Stimulated activated CD4-positive, alpha-beta T cell treated with anti-CD3 and anti-CD28 coated beads, Interleukin-4, amount 100 ng/mL, for 4 hours (primary cell): ENCODE results near the gene TRIM7.
A peak's percentile ranks its signal among the peaks of the same experiment; 100 is the strongest.
"Not testable (repeated sequence)": the region's sequence is repeated elsewhere in the genome, so short reads cannot be mapped to it uniquely, and the experiment has no call there.

ENCODE experiments used
- DNase-seq, 2 experiments: peaks; one replicate each; pipeline ENCODE4 v3.0.0-alpha.2; 2020

Gene TRIM7

DNA sequence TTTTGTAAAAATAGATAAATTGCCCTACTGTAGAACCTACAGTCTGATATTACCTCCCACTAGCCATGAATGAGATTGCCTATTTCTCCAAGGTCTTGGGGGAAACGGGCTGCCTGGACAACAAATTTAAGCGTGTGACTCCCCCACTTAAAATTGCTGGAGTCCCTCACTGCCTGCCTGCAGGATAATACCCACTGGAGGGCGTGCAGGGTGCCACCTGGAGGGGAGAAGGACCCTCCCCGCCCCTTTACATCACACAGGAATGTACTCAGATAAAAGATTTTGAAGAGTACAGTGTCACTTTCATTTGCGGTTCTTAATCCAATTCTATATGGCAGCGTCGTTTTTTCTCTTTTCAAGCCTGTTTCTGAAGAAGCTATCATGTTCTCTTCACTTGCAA lies 6.2 kb upstream of the TRIM7 start:
- DNase-seq, result peak in 1 of 2 experiments; percentile 14

GRCh38 chr5:181210698-181211097 lies 5.7 kb upstream of the TRIM7 start:
- not testable (repeated sequence) for DNase-seq

DNA sequence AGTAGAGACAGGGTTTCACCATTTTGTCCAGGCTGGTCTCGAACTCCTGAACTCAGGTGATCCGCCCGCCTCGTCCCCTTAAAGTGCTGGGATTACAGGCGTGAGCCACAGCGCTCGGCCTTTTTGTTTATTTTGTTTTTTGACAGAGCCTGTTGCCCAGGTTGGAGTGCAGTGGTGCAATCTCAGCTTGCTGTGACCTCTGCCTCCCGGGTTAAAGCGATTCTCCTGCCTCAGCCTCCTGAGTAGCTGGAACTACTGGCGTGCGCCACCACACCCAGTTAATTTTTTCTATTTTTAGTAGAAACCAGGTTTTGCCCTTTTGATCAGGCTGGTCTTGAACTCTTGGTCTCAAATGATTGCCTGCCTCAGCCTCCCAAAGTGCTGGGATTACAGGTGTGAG lies 5.2 kb upstream of the TRIM7 start:
- not testable (repeated sequence) for DNase-seq

DNA sequence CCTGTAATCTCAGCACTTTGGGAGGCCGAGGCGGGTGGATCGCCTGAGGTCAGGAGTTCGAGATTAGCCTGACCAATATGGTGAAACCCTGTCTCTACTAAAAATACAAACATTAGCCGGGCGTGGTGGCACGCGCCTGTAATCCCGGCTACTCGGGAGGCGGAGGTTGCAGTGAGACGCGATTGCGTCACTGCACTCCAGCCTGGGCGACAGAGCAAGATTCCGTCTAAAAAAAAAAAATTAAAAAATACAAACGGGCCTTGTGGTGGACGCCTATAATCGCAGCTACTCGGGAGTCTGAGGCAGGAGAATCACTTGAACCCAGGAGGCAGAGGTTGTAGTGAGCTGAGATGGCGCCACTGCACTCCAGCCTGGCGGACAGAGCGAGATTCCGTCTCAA lies 4.0 kb upstream of the TRIM7 start:
- not testable (repeated sequence) for DNase-seq

GRCh38 chr5:181207960-181208253 lies 2.9 kb upstream of the TRIM7 start:
- no peak for DNase-seq

DNA sequence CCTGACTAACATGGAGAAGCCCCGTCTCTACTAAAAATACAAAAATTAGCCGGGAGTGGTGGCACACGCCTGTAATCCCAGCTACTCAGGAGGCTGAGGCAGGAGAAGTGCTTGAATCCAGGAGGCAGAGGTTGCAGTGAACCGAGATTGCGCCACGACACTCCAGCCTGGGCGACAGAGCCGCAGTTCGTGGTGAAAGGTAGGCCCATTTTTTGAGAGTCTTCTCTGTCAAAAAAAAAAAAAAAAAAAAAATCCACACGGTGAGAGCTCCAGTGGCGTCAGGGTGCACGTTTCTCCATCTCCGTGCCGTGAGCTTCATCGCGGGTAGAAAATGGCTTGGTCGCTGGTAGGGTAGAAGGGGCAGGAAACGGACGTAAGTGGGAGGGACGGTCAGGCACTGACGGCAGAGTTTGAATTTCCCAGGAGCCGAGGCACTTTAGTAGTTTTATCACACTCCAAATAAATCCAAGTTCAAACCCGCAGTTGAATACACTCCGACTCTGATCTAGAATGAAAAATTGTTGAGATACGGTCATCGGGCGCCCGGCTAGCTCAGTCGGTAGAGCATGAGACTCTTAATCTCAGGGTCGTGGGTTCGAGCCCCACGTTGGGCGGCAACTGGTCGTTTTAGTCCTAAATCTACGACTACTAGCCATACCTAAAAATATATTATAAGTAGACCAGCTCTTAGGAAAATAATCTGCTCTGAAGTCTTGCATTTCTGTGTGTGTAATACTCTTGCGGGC lies 2.4 kb upstream of the TRIM7 start:
- peak; percentile 85 to 93 for DNase-seq

GRCh38 chr5:181205761-181206649 lies 1.0 kb upstream of the TRIM7 start:
- peak; percentile 30 to 34 for DNase-seq

GRCh38 chr5:181204113-181204825 lies 727 bp downstream of the TRIM7 start:
- DNase-seq, result no peak

DNA sequence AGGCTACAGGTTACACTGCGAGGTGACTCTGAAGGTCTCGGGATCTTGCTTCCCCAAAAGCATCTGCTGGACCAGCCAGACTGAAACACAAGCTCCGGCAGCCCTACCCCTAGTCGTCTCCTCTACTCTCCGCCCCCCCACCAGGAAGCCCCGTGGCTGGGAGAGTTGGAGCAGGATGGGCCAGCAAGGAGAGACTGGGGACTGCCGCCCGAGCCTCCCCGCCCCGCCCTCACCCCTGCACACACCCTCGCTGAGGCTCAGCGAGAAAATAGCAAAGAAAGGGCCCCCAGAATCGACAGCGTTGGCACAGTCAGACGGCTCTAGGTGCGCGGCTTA lies 1.3 kb downstream of the TRIM7 start:
- no peak for DNase-seq

- DNase-seq, result no peak
Measured at GRCh38 chr5:181203093-181203711, 1.8 kb downstream of the TRIM7 start.

- no peak for DNase-seq
Measured at GRCh38 chr5:181200816-181201215, 4.2 kb downstream of the TRIM7 start.

- DNase-seq, result no peak
Measured at GRCh38 chr5:181199881-181200638, 4.9 kb downstream of the TRIM7 start.

GRCh38 chr5:181198905-181199519 lies 6.0 kb downstream of the TRIM7 start:
- DNase-seq, result no peak

DNA sequence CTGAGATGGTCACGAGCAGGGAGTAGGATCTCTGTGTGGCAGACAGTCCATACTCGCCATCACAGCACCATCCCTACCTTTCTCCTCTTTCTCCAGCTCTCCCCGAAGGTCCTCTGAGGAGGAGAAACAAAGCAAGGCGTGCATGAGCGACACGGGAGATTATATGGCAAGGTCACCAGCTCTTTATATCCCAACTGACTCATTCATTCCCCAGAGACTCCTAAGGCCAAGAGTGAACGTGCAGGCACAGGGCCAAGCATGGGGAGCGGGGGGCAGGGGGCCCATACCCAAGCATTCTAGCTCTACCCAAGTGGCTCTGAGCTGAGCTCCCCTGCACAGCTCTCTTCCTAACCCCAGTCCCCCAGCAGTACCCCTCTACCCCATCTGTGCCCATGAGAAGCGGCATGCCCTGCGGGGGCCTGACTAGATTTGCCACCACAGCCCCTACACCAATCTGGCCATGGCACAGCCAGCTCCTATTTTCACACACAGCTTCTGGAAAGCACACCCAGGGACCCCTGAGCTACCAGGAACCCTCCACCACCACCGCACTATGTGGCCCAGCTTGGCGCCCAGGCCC lies 6.8 kb downstream of the TRIM7 start:
- DNase-seq, result no peak

DNA sequence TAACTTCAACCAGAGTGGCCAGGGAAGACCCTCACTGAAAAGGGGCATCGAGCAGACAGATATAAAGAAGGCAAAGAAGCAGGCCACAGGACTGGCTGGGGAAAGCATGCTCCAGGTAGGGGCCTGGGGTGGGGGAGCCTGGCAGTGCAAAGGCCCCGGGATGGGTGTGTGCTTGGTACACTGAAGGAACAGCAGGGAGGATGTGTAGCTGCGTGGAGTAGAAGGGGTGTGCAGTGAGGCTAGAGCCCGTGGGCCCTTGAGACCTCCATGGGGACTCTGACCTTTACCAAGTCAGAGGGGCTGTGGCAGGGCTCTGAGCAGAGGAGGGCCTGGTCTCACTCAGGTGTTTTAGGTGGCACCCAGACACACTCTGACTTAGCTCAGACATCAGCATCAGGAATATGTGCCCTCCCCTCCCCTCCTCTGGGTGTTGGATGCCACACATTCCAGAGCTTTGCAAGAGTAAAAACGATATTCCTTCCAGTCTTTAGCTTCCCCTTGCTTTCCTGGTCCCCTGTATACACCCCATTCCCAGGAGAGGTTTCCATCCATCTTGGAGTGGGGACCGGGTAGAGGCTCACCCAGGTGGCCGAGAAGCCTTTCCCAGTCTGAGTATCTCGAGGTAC lies 7.6 kb downstream of the TRIM7 start:
- no peak for DNase-seq

DNA sequence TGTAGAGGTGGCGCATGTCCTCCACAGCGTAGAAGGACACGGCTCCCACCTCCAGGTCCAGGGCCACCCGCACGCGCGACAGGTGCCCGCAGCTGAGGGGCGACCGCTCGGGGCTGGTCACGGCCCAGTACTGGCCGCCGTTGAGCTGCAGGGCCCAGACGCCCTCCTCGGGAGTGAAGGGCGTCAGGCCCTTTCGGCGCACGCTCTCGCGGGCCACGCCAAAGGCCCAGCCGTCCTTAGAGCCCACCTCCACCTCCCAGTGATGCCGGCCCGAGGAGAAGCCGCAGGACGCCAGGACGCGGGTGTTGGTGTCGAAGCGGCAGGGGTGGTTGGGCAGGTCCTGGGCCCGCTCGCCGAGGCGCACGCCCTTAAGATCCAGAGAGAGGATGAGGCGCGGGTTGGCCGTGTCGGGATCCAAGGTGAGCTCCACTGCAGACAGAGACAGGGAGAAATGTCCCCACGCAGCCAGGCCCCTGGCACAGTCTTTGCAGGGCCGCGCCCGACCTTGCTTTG lies 9.7 kb downstream of the TRIM7 start:
- no peak for DNase-seq

DNA sequence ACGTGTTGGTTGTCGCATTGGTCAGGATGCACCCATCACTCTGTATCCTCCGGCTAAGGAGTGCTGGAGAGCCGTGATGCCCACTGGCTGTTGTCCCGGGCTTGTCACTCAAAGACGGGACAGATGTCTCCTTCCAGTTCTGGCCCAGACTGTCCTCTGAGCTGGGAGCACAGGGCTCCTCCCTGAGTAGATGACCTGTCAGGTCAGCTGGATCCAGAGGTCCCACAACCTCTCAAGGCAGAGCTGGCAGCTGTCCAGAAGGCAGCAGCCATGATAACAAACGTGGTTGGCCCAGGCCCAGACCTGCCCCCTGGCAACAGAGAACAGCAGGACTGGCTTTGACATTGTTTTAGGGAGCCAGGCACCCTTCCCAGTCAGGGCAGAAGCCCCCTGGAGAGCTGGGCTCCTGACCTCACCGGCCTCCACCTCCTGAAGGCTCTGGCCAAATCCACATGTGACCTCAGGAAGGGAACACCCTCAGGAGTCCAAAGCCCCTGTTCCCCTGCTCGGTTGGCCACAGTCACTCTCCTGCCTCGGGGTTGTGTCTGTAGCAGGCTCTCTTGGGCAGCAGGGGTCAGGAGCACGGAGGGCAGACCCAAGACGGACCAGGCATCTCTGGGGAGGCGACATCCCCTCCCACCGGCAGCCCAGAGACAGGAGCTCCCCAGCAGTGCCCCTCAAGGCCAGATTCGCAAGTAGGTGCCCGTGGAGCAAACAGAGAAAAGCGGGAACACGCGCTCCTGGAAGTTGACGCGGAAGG lies 10.3 kb downstream of the TRIM7 start:
- no peak for DNase-seq

DNA sequence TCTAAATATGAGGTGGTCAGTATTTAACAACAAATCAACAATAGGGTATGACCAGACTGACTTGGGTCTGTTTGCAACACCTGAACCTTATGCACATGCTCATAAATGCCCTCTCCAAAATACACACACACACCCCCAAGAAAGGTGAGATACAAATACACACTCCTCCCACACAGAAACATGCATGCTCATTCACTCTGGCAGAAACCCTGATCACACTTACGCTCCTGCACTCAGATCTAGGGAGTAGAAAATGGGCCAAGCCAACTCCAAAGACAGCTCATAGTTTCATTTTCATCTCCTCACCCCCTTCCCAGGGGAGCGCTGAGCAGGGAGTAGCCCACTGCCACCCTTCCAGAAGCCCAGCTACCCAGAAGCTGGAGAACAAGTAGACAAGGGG lies 11.3 kb downstream of the TRIM7 start:
- no peak for DNase-seq

GRCh38 chr5:181192337-181193046 lies 12.5 kb downstream of the TRIM7 start:
- DNase-seq, result no peak
